Sciatic nerve (tissue), 2 donors: Measurements from ENCODE around the gene PCYOX1L. TPM values are rescaled to one million over a fixed set of nuclear protein-coding genes. Genes with fewer than 3 reads are reported as not detected.

Experiments
- ATAC-seq: fragments of 200-7000 bp; cut with Tn5 transposase; one replicate; pipeline ENCODE4 v1.9.1; 2020; ENCODE audit warnings: mild to moderate bottlenecking, moderate library complexity
- DNase-seq: peaks from one replicate; pipeline ENCODE4 v3.0.0-alpha.2; 2020; ENCODE audit warnings: low spot score
- intact Hi-C: fragments of 100-400 bp; cut with DNase I; formaldehyde crosslinking; loops from one replicate; pipeline ENCODE4 v1.14.2; 2022
- total RNA-seq: library from RNA; stranded (reverse); fragmentation: NEBNext Ultra II Directional; extraction: Animal tissue kit (Norgen Biotek cat#: 25700); gene quantifications from one replicate; pipeline ENCODE4 v1.2.1, GENCODE V29; 2021
- donor health status: DM: no; HTN: no; CAD: no.
- donor health status: DM: no; HTN: no; CAD: no.

The PCYOX1L gene
- total RNA-seq, 1 donor from 2014 or later, result 10.8 TPM

DNA sequence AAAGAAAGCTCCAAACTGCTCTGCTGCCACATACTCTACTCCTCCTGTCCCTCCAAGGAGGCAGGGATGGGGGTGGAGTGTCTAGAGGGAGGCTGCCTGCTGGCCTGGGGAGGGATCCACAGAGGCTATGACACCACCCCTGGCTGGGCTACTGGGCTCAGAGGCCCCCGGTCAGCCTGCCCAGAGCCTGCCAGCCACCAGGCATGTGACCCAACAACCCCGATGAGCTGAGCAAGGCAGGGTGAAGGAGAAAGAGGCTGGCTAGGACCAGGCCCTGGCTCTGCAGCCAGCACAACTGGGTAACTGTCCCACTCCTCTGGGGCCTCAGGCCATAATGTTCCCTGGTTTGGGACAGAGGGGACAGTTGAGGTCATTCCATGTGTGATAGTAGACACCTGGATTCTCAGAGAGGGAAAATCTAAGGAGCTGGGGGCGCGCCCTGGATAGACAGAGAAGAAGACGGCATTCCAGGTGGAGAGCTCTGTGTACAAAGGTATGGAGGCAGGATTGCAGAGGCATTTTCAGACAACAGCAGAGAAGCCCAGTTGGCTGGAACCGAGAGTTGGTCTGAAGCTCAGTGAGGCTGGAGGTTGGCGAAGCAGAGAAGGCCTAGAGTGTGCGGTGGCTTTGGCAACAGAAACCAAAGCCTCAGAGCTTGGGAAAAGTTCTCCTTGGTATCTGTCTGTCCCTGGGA is 55.1 kb downstream of the PCYOX1L start:
- DNase-seq, result no peak
- intact Hi-C loops, result no loop called here
- ATAC-seq, result peak; percentile 45

GRCh38 chr5:149413477-149414210 is 55.8 kb downstream of the PCYOX1L start:
- ATAC-seq (no peak), DNase-seq (no peak)
- intact Hi-C loops, result no loop called here

GRCh38 chr5:149414405-149415065 is 56.7 kb downstream of the PCYOX1L start:
- ATAC-seq, result peak; percentile 31
- no peak for DNase-seq
- intact Hi-C loops, result no loop called here

GRCh38 chr5:149415066-149415967 is 57.5 kb downstream of the PCYOX1L start:
- intact Hi-C loops, result no loop called here
- DNase-seq (no peak), ATAC-seq (no peak)

- ATAC-seq, result no peak
- intact Hi-C loops, result no loop called here
- DNase-seq, result no peak
Observed at GRCh38 chr5:149416987-149417710, 59.3 kb downstream of the PCYOX1L start.

GRCh38 chr5:149417711-149418368 is 60.0 kb downstream of the PCYOX1L start:
- intact Hi-C loops, result no loop called here
- no peak for DNase-seq
- ATAC-seq, result no peak

DNA sequence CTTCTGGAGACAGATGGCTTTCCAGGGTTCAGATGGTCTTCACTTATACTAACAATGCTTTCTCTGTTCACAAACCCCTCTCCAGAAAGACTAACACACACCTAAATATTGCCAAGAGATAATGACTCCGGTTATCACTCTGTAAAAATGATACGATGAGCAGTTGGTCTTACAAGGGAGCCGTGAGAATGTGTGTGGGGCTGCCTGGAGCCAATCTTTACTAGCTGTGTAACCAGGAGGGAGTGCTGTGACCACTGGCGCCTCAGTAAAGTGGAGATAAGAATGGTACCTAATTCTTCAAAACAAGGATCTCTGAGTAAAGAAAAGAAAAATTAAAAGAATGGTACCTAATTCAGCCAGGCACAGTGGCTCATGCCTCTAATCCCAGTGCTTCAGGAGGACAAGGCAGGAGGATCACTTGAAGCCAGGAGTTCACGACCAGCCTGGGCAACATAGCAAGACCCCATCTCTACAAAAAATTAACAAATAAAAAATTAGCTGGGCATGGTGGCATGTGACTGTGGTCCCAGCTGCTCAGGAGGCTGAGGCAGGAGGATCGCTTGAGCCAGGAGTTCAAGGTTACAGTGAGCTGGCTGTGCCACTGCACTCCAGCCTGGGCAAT is 61.2 kb downstream of the PCYOX1L start:
- DNase-seq, result no peak
- intact Hi-C loops, result no loop called here

More for the DNA sequence above, 61.2 kb downstream of the PCYOX1L start:
- no peak for ATAC-seq

Other genes starting within 250 kb of the PCYOX1L start
- 67.6 TPM for gene ABLIM3, start 216.6 kb upstream of the PCYOX1L start, total RNA-seq
- gene AFAP1L1, start 86.2 kb upstream of the PCYOX1L start, total RNA-seq, result 54.8 TPM
- 21.6 TPM for gene GRPEL2, start 12.5 kb upstream of the PCYOX1L start, total RNA-seq
- 51.7 TPM for gene IL17B, start 21.2 kb downstream of the PCYOX1L start, total RNA-seq
- 187 TPM for gene CSNK1A1, start 193.4 kb downstream of the PCYOX1L start, total RNA-seq
- 86.7 TPM for gene ARHGEF37, start 223.5 kb downstream of the PCYOX1L start, total RNA-seq